Astrocyte (in vitro differentiated cells and primary cell): ENCODE measurements around the gene CEP63. TPM values are rescaled to one million over a fixed set of nuclear protein-coding genes. Genes with fewer than 3 reads are reported as not detected.

Source experiments
- DNase-seq: peaks from one replicate; pipeline ENCODE4 v3.0.0-alpha.2; 2010; ENCODE audit warnings: low read depth
- FAIRE-seq: peaks from 2 replicates; lab custom pipeline; 2011; peaks lifted over from hg19 to GRCh38; lab: Jason Lieb, UNC
- H2AFZ ChIP-seq: 2 replicates; pipeline ENCODE4 v1.6.0; 2012; ENCODE audit warnings: low read depth, low read length, inconsistent platforms
- H3K27ac ChIP-seq: 2 replicates; pipeline ENCODE4 v1.5.1; 2011; ENCODE audit warnings: low read depth, low read length, inconsistent platforms
- H3K27me3 ChIP-seq: 2 replicates; pipeline ENCODE4 v1.6.0; 2011; ENCODE audit warnings: low read length, inconsistent platforms; ENCODE audit not compliant: insufficient read depth
- H3K36me3 ChIP-seq: 2 replicates; pipeline ENCODE4 v1.5.1; 2011; ENCODE audit warnings: low read length, inconsistent platforms; ENCODE audit not compliant: insufficient read depth
- H3K4me1 ChIP-seq: 2 replicates; pipeline ENCODE4 v1.5.1; 2011; ENCODE audit warnings: low read length, inconsistent platforms; ENCODE audit not compliant: insufficient read depth
- H3K4me2 ChIP-seq: 2 replicates; pipeline ENCODE4 v1.6.0; 2012; ENCODE audit warnings: low read length, inconsistent platforms
- H3K4me3 ChIP-seq: 2 replicates; pipeline ENCODE4 v1.5.1; 2011; ENCODE audit warnings: low read depth, mild to moderate bottlenecking, low read length, inconsistent platforms; ENCODE audit not compliant: insufficient read depth
- H3K79me2 ChIP-seq: 2 replicates; pipeline ENCODE4 v1.6.0; 2012; ENCODE audit warnings: mild to moderate bottlenecking, low read length, inconsistent platforms; ENCODE audit not compliant: insufficient read depth
- H3K9ac ChIP-seq: 2 replicates; pipeline ENCODE4 v1.6.0; 2012; ENCODE audit warnings: mild to moderate bottlenecking, low read length, inconsistent platforms
- H3K9me3 ChIP-seq: 2 replicates; pipeline ENCODE4 v1.5.1; 2012; ENCODE audit warnings: low read depth, mild to moderate bottlenecking, low read length, inconsistent platforms; ENCODE audit not compliant: insufficient read depth
- H4K20me1 ChIP-seq: 2 replicates; pipeline ENCODE4 v1.6.0; 2012; ENCODE audit warnings: low read length, inconsistent platforms; ENCODE audit not compliant: insufficient read depth
- H3K27ac Mint-ChIP-seq: one replicate; pipeline ENCODE4 v1.8.0; 2021; ENCODE audit warnings: mild to moderate bottlenecking, mixed read lengths; ENCODE audit not compliant: unreplicated experiment
- H3K27me3 Mint-ChIP-seq: one replicate; pipeline ENCODE4 v1.8.0; 2021; ENCODE audit warnings: low read depth, mixed read lengths; ENCODE audit not compliant: unreplicated experiment
- H3K36me3 Mint-ChIP-seq: one replicate; pipeline ENCODE4 v1.8.0; 2021; ENCODE audit warnings: low read depth, mixed read lengths; ENCODE audit not compliant: unreplicated experiment
- H3K4me1 Mint-ChIP-seq: one replicate; pipeline ENCODE4 v1.8.0; 2021; ENCODE audit warnings: low read depth, mixed read lengths; ENCODE audit not compliant: unreplicated experiment
- H3K4me3 Mint-ChIP-seq: one replicate; pipeline ENCODE4 v1.8.0; 2021; ENCODE audit warnings: mild to moderate bottlenecking, moderate library complexity, mixed read lengths; ENCODE audit not compliant: unreplicated experiment
- H3K9me3 Mint-ChIP-seq: one replicate; pipeline ENCODE4 v1.8.0; 2021; ENCODE audit warnings: mild to moderate bottlenecking, mixed read lengths; ENCODE audit not compliant: unreplicated experiment
- EZH2 ChIP-seq: IDR thresholded peaks from 2 replicates; pipeline ENCODE4 v1.6.1; 2012; ENCODE audit warnings: mild to moderate bottlenecking, low read length, inconsistent platforms; ENCODE audit not compliant: insufficient read depth
- total RNA-seq: library from RNA; stranded (reverse); gene quantifications from 2 replicates; pipeline ENCODE4 v1.2.1, GENCODE V29; 2021
- TF ChIP-seq, protein P1 (sequence below): IDR thresholded peaks from 2 replicates; pipeline ENCODE4 v1.5.1; 2011; ENCODE audit warnings: low read depth, mild to moderate bottlenecking, inconsistent platforms, low read length, moderate library complexity; ENCODE audit not compliant: insufficient read depth

Gene CEP63
- total RNA-seq, 1 donor from 2014 or later = 21.3 TPM

DNA sequence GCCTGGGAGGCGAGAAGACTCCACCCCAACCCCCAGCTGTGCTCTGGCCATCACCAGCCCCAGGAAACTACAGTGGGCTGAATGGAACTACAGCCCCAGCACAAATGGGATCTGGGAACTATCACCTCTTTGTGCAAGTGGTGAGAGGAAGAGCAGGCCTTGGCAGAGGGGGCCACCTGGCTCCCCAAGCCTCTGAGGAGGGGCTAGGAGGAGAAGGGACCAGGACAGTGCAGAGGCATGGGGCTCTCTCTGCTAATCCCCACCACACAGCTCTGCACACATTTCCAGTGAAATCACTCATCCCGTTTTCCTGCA, 133.4 kb downstream of the CEP63 start:
- Histone ChIP-seq H3K4me2 (no peak overlapping the region), H3K79me2 (no peaks in the 10 kb centered on the region), H2AFZ (no peak overlapping the region), H3K4me3 (no peak overlapping the region), H4K20me1 (no peaks in the 10 kb centered on the region), H3K9me3 (no peaks in the 10 kb centered on the region), H3K27me3 (no peaks in the 10 kb centered on the region), H3K9ac (no peak overlapping the region), H3K4me1 (no peaks in the 10 kb centered on the region), H3K27ac (no peak overlapping the region), H3K36me3 (no peaks in the 10 kb centered on the region)
- no peak for DNase-seq
- peaks cover 6% of the 10 kb centered on the region for H3K27me3 Mint-ChIP-seq
- H3K4me3 Mint-ChIP-seq = no peak overlapping the region
- no peak for FAIRE-seq
- H3K27ac Mint-ChIP-seq = no peak overlapping the region
- H3K36me3 Mint-ChIP-seq = no peaks in the 10 kb centered on the region
- H3K9me3 Mint-ChIP-seq = peaks cover 2% of the 10 kb centered on the region
- no peaks in the 10 kb centered on the region for H3K4me1 Mint-ChIP-seq
- no peak for TF ChIP-seq EZH2
- TF ChIP-seq, protein P1, sequence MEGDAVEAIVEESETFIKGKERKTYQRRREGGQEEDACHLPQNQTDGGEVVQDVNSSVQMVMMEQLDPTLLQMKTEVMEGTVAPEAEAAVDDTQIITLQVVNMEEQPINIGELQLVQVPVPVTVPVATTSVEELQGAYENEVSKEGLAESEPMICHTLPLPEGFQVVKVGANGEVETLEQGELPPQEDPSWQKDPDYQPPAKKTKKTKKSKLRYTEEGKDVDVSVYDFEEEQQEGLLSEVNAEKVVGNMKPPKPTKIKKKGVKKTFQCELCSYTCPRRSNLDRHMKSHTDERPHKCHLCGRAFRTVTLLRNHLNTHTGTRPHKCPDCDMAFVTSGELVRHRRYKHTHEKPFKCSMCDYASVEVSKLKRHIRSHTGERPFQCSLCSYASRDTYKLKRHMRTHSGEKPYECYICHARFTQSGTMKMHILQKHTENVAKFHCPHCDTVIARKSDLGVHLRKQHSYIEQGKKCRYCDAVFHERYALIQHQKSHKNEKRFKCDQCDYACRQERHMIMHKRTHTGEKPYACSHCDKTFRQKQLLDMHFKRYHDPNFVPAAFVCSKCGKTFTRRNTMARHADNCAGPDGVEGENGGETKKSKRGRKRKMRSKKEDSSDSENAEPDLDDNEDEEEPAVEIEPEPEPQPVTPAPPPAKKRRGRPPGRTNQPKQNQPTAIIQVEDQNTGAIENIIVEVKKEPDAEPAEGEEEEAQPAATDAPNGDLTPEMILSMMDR = no peak

DNA sequence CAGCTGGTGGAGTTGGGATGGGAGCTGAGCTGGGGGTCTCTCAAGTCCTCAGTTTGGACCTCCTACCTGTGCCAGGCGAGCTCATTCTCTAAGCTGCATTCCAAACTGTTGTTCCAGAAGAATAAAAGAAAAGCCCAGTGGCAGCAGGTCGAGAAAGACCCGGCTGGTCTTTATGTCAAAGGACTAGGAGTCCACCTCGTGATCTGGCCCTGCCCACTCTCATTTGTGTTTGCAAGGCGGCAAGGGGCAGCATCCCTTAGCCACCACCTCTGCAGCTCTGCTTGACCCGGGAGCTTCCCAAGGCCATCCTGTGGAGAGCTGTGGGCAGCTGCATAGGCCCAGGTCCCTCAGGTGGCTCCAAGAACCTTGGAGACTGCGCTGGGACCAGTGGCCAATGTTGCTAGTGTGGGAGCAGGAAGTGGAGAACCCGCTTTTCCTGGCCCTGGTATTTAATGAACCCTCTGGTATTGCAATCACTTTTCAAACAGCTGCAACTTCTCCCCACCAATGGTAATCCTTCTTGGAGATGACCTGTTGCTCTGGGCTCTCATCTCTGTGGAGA, 134.1 kb downstream of the CEP63 start:
- no peak overlapping the region for H3K4me3 Mint-ChIP-seq
- Histone ChIP-seq H3K4me2 (no peak overlapping the region), H3K79me2 (no peaks in the 10 kb centered on the region), H2AFZ (no peak overlapping the region), H3K4me1 (no peaks in the 10 kb centered on the region), H3K9ac (no peak overlapping the region), H3K36me3 (no peaks in the 10 kb centered on the region), H3K27ac (no peak overlapping the region), H3K4me3 (no peak overlapping the region), H3K27me3 (no peaks in the 10 kb centered on the region), H4K20me1 (no peaks in the 10 kb centered on the region), H3K9me3 (no peaks in the 10 kb centered on the region)
- no peaks in the 10 kb centered on the region for H3K4me1 Mint-ChIP-seq
- no peak overlapping the region for H3K27ac Mint-ChIP-seq
- H3K9me3 Mint-ChIP-seq = peaks cover 2% of the 10 kb centered on the region
- H3K27me3 Mint-ChIP-seq = peaks cover 6% of the 10 kb centered on the region
- H3K36me3 Mint-ChIP-seq = no peaks in the 10 kb centered on the region
- DNase-seq = no peak
- no peak for FAIRE-seq
- TF ChIP-seq EZH2 = no peak
- TF ChIP-seq, protein P1 = no peak

DNA sequence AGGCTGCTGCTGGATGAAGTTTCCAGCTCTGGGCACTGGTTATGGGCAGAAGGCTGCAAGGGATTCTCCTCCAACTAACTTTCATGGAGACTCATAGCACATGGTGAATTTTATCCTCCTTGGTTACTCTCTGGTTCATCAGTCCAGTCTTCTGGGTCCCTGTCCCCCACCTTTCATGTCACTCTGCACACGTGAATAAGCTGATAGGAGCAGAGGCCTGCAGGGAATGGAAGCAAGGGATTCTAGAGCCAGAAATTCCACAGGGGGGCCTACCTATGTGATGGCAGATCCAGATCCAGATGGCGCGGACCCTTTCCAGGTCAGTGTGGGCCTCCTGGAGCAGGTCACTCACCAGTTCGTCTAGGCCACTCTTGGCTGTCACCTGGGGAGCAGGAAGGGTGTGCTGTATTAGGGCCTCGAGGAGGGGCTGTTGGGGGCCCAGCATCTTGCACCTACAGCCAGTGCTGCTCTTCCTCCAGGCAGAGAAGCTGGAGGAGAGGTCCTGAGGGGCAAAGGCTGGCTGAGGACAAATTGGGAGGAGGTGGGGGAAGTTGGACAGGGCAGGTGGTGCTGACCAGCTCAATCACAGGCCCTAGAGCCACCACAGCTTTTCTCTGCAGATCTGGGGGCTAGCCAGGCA, 134.7 kb downstream of the CEP63 start:
- Mint-ChIP-seq H3K9me3 (peaks cover 2% of the 10 kb centered on the region), H3K36me3 (no peaks in the 10 kb centered on the region), H3K27me3 (peaks cover 7% of the 10 kb centered on the region), H3K27ac (no peak overlapping the region), H3K4me3 (no peak overlapping the region), H3K4me1 (no peaks in the 10 kb centered on the region)
- Histone ChIP-seq H3K4me2 (no peak overlapping the region), H4K20me1 (no peaks in the 10 kb centered on the region), H3K4me1 (no peaks in the 10 kb centered on the region), H3K9ac (no peak overlapping the region), H3K9me3 (no peaks in the 10 kb centered on the region), H3K27ac (no peak overlapping the region), H3K4me3 (no peak overlapping the region), H3K79me2 (no peaks in the 10 kb centered on the region), H2AFZ (no peak overlapping the region), H3K27me3 (no peaks in the 10 kb centered on the region), H3K36me3 (no peaks in the 10 kb centered on the region)
- FAIRE-seq (no peak), DNase-seq (no peak)
- TF ChIP-seq, protein P1 = no peak
- TF ChIP-seq EZH2 = no peak
